ENCODE measurements around the gene CBX5.
"Not testable (repeated sequence)": the region's sequence is repeated elsewhere in the genome, so short reads cannot be mapped to it uniquely, and the experiment has no call there.

The CBX5 gene

DNA sequence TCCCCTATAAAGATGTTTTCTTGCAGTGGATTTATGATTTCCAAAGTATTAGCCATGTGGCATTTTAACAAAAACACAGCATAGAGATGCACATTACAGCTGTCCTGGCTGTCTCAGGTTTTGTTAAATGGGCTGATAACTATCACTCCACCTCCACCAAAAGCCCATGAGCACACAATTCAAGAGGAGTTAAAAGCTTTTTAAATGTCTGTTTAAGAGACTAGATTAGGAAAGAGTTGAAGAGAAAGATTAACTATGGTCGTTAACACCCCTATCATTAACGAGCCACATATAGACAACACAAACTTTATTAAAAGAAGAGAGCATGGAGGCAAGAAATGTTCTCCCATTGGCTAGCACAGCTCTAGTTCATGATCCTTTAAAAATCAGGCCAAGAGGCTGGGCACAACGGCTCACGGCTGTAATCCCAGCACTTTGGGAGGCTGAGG, 14.5 kb downstream of the CBX5 start:
- no peak for DNase-seq

DNA sequence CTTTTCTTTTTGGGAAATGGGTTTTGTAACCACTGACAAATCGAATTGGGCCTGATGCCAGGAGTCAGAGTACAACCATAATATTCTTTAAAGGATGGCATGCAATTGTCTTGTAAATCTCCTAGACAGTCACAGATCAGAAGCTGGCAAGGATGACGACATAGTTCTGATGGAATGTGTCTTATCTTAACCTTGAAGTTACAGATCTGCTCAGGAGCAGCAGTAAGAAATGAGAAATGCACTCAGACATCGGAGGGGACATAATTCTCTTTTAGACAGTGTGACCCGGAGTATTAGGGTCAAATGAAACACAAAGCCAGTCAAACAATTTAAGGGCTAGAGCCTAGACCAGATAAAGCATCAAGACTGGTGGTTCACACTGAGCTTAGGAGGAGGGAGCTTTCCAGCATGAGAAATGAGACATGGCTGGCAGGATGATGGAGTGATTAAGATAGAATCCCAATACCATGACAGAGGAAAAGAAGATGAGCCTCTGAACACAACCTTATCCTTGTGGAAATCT, 17.5 kb downstream of the CBX5 start:
- no peak for DNase-seq

GRCh38 chr12:54261815-54262402, 18.0 kb downstream of the CBX5 start:
- DNase-seq: no peak

DNA sequence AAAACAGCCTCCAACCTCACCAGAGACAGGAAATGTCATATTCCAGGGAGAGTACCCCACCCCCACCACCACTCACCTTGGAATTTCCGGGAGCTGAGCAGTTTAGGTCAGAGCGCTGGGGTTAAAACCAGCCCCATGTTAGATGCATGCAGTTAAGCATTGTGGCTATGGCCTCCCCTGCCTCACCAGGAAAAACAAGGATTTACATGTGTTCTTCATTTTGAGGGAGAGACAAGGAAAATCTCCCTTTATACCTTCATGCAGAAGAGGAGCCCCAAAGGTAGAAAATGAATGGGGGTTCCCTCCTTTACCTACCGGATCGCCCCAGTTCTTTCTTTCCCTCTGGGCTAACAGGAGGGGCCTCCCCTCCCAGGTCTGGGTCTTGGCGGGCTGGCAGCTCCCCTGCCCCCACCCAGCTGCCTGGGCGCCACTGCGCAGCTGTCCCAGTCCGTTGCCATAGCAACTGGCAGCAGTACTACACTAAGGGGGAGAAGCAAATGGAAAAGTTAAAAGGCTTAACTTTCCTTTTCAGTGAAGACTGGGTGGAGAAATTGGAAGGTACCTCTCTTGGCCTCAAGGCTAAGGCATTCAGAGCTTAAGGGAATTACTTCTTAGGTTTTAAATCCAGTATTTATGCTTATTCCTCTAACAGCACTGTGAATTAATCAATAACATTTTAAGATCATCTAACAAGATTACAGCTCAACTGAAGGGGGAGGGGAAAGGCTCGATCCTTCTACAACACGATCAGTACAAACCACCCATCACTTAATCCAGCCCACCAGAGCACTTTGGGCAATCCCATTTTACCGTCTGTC, 20.5 kb downstream of the CBX5 start:
- peak; percentile 97 for DNase-seq

DNA sequence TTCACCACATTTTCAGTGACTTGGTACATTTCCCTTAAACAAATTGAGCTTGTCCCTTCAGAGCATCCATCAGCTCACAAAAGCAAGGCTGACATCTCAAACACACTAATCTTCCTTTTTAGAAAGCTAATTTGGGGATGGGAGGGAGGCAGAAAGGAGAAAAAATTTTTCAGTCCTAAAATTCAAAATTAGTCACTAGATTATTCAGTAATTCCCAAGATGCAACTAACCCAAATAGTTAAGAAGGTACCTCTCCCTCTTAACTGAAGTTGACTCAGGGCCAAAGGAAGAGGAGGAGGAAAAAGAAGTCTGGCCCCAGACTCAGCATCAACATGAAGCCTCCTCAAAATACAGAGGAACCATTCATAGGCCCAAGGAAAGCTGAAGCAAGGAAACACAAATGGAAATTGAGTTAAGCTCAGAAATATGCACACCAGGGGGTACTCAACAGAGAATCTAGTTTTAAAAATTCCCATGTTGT, 21.7 kb downstream of the CBX5 start:
- no peak for DNase-seq

DNA sequence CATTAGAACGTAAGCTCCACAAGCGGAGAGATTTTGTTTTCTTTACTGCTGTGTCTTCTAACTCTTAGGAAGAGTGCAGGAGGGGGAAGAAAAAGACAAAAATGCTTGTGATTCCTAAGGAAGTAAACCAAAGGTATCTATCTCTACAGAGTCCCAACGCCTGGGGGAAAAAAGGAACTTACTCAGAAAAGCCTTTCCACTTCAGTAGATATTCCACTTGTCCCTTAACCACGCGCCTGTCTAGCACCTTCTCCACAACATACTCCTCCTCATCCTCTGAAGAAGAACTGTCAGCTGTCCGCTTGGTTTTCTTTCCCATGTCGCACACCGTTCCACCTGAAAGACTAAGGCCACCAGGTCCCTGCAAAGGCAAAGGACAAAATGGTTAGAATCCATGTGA, 22.6 kb downstream of the CBX5 start:
- DNase-seq: no peak

- DNase-seq: no peak
Measured at GRCh38 chr12:54253240-54253639, 26.7 kb downstream of the CBX5 start.

- DNase-seq: peak; percentile 51
Measured at GRCh38 chr12:54251667-54252284, 28.1 kb downstream of the CBX5 start.

- DNase-seq: no peak
Measured at GRCh38 chr12:54249489-54249888, 30.4 kb downstream of the CBX5 start.

DNA sequence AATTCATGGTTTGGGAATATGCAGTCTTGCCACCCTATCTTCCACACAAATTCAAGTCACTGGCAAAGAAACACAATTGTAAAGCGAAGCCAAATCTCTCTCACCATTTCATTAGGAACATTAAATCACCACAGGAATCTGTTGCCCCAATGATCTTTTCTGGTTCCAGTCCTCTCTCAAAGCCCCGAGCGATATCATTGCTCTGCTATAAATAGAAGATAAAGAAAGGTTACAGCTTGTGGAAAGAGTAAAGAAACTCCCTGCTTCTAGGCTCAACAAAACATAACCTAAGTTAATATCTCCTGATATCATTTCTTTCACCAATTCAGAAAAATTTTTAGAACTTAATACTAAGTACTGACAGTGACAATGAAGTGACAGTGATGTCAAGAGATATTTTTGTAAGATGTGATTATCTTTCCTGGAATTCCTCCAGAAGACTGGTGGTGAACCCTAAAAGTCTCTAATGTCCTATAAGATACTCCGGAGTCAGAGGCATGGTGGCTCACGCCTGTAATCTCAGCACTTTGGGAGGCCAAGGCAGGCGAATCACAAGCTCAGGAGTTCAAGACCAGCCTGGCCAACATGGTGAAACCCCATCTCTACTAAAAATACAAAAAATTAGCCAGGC, 33.8 kb downstream of the CBX5 start:
- DNase-seq: no peak

DNA sequence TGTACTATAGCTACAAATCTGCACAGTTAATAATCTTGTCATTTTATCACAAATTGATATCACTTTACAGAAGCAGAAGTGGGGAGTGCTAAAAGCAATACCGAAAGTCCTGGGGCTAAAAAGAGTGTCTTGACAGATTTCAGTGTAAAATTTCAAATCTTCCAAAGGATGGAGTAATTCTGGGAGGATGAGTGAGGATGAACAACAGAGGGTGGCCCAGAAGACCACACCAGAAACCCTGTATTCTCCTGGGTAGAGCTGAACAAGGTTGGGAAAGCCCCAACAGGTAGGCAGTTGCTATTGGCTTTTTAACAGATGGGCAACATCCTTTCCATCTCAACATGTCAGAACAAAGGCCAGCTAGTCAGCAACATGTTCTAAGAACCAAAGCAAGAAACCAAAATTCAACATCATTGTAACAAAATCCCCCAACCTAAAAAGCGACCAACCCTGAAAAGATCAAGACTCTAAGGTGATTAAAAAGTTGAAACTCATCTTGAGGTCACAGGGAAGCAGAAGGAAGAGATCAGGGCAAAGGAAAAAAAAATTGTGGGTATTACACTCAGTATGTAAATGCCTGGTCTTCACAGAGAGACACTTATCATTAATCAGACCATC, 38.8 kb downstream of the CBX5 start:
- no peak for DNase-seq

DNA sequence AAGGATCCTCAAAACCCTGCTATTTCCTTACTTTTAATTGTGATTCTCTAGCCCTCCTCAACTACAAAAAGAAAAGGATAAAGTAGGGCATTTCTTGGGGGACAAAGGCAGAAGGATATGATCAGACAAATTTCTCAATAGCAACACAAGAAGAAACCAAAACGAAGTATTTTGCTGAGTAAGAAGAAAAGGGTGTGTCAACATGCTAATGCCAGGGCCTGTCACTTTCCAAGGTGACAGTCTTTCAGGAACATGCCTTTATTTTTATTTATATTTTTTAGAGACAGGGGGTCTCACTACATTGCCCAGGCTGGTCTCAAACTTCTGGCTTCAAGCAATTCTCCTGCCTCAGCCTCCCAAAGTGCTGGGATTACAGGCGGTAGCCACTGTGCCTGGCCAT, 39.8 kb downstream of the CBX5 start:
- no peak for DNase-seq

GRCh38 chr12:54239620-54240019, 40.3 kb downstream of the CBX5 start:
- no peak for DNase-seq

GRCh38 chr12:54238531-54238930, 41.4 kb downstream of the CBX5 start:
- DNase-seq: no peak

DNA sequence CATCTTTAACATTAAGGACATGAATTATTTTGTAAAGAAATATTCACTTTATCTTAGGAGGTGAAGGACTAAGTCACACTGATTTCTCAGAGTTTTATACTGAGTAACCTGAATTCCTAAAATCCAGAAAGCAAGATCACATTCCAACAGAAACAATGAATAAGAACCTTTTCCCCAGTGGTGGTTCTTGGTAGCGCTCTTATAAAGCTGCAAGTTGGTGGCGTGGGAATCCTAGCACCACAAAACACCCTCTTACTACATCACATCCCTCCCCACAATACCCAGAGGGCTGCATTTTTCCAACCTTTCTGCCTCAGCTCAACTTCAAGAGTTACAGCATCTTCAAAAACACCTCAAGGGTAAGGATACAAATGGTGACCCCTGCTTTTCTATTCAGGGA, 47.1 kb downstream of the CBX5 start:
- no peak for DNase-seq

DNA sequence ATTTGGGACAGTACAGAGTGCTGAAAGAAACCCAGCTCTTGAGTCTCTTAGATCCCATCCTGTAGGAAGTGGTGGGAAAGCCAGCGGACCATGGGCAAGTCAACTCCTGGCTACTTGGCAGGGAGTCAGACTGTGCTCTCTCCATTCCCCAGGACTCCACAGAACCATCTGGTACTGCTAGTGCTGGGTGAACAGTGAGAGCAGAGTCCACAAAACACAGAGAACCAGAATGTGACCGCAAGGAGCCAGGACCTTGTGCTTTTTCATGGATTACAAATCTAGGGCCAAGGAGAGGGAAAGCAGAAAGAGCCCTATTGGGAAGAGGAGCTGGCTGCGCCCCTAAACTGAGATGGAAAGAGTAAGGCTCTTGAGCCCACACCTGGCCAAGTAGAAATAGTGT, 48.7 kb downstream of the CBX5 start:
- not testable (repeated sequence) for DNase-seq

DNA sequence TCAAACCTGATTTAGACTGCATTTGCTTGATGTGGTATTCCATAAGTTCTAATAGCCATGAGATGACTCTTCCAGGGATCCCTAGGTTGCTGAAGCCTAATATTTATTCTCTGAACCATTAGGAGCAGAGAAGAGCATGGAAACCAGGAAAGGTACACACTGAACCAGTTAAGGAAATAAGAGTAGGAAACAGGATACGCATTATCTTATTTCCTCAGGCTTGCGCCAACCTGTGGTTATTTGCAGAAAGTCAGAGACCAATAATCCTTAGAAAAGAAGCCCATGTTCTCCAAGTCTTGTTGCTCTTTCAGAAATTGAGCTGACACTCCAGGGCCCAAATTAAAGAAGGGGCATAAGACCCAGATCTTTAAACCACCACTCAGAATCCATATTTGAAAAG, 49.4 kb downstream of the CBX5 start:
- DNase-seq: no peak

- no peak for DNase-seq
Measured at GRCh38 chr12:54229624-54230212, 50.2 kb downstream of the CBX5 start.

- DNase-seq: no peak
Measured at GRCh38 chr12:54228471-54228870, 51.5 kb downstream of the CBX5 start.

- peak; percentile 86 for DNase-seq
Measured at GRCh38 chr12:54227927-54228326, 52.0 kb downstream of the CBX5 start.

DNA sequence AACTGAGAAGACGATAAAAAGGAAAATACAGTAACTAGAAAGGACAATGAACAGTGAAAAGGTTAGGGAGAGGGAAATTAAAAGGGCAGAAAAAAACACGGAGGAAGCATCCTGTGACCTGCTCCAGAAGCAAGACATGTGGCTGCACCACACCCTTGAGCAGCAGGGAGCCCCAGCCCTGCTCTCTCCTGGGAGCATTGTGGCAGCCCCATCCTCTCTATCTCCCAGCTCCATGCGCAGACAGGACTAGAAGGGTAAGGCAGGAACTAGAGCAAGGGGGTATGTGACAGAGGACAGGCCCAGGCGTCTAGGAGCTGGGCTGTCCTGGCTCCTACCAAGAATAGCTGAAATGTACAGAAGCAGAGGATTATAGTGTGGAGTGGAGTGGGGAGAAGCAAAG, 52.5 kb downstream of the CBX5 start:
- no peak for DNase-seq

DNA sequence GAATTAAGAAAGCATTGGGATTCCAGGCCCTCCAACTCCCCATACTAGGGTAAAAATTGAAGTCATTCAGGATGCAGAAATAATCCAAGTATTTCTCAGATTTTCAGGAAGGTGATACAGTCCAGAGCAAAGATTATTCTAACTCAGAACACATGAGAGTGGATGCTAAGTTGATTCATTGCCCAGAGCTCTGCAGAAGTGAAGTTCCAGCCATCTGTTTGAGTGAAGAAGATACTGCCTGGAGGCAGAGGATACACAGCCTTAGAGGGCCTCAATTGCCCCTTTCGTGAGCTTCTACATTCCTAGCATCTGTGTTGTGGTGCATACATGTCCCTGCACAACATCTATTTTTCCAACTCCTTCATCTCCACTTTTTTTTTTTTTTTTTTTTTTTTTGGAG, 54.3 kb downstream of the CBX5 start:
- no peak for DNase-seq

DNA sequence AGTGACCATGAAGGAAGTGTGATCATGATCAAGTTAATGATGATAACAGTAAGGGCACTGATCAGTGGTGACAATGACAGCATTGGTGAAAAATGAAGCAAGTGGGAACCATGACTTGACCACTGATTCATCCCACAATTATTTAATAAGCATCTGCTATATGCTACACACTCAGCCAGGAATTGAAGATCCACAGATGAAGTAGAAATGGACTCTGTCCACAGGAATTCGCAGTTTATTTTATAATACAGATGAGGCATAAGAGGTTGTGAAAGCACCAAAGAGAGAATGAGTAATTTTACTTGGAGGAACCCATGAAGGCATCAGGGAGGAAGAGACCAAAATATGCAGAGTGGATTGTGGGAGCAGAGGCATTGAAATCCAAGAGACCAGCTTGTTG, 57.3 kb downstream of the CBX5 start:
- DNase-seq: no peak
